ENCODE data around the gene DPY19L3.

GRCh38 chr19:32388393-32388855 is 17.1 kb upstream of the DPY19L3 start:
- no peak for TF ChIP-seq CTCF (IDR thresholded peaks at IDR 0.05; ENCODE audit: insufficient read depth, low read length, poor library complexity, severe bottlenecking)
- TF ChIP-seq EZH2phosphoT487 (conservative IDR thresholded peaks at IDR 0.05; ENCODE audit: low read length): no peak

All from SU-DHL-6 (cell line).